Fibroblast of skin of right quadriceps (primary cell): ENCODE data around the gene TMEM89.

Source experiments
- DNase-seq: peaks from one replicate; pipeline ENCODE4 v3.0.0-alpha.2; 2013

TMEM89 gene, protein sequence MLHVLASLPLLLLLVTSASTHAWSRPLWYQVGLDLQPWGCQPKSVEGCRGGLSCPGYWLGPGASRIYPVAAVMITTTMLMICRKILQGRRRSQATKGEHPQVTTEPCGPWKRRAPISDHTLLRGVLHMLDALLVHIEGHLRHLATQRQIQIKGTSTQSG

DNA sequence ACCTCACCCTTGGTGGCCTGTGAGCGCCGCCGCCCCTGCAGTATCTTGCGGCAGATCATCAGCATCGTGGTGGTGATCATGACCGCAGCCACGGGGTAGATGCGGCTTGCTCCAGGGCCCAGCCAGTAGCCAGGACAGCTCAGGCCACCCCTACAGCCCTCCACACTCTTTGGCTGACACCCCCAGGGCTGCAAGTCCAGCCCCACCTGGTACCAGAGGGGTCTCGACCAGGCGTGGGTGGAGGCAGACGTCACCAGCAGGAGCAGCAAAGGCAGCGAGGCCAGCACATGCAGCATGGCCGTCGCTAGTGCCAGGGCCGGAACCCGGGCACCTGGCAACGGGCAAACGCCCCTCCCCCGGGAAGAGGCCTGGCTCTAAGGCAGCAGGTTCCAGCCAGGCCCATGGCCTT, at the start of gene TMEM89:
Gene TMEM89 (minus strand): TSS at position 309 of the 409 bp plus-strand sequence. CDS start 13 bp downstream, at position 296.
- no peak for DNase-seq

DNA sequence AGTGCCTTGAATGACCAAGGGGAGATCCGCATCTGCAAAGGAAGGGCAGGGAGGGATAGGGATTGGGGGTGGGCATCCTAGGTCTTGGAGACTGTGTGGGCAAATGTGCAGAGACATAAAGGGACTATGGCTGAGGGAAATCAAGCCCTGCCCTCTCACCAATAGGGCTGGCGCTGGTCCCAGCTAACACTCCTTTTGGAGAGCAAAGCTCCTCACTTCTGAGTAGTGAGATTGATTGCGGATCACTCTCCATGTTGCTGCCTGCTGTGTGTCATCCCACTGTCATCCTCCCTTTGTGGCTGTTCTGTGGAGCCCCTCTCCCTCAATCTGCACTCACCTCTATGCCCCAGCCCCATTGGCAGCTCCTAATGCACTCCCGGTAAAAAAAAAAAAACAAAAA, 43.4 kb upstream of the TMEM89 start:
- DNase-seq = no peak

DNA sequence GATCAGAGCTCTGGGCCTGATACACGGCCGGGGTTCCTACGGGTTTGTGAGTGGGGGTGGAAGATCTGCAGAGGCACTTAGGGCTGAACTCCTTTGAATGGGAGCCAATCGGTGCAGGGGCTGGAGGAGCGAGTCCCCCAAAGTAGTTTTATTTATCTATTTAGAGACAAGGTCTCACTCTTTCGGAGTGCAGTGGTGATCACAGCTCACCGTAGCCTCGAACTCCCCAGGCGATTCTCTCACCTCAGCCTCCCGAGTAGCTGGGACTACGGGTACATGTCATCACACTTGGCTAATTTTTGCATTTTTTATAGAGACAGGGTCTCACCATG, 42.7 kb upstream of the TMEM89 start:
- DNase-seq = no peak

DNA sequence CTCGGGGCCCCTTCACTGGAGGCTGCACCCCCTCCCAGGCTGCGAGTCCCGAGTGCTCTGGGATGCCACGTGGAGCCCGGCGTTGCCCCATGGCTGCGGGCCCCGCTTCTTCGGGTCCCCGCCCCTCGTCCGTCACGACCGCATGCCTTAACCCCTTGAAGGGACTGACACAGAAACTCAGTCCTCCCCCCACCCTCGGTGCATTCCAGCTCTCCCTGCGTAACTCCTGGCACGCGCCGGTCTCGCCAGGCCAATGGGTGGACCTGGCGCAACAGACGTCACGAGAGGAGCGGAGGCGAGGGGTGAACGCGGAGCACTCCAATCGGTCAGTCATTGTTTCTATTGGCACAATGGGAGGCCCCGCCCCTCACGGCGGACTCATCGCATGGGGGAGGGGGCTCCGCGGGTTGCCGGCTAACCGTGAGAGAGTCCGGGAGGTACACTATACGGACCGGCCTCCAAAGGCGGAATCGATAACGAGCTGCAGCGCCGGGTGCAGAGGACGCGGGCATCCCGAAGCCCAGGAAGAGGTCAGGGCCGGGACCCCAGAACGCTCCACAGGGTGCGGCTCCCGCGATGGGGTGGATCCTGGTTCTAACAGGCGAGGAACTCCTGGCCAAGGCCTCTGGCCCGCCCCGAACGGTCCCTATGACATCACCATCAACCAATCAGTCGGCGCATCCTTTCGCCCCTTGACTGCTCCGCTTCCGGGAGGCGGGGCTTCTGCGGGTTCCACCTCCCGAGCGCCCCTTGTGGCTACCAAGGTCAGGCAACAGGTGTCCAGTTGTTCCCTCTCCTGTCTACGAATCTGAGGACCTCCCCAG, 42.1 kb upstream of the TMEM89 start:
- DNase-seq = peak; percentile 94

DNA sequence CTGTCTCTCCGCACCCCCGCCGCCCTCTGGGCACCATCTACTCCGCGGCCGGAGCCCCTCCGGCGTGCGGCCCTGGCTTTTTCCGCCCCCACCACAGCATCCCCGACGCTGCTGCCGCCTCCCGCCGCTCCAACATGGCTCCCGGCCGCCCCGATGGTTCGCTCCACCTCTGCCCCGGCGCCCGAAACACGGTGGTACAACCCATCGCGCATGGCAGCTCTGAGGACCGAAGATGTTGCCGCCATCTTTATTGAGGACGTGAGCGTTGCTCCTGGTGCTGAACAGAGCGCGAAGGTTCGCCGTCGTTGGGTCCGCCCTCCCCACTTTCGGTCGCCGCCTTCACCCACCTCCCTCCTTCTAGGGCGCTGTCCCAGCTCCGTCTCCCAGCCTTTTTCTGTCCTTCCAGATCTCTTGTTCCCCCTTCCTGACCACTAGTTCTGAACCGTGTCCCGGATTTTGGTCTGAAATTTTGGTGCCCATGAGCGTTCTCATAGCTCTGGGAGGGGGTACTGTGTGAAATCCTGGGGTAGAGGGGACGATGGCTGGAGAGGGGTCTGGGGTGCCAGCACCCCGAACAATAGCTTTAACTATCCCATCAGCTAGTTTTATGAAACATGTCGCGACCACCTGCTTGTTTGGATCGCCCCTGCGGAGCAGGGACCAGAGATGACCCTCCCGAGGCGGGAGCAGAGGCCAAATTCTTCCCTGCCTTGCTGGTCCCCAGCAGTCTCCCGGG, 41.4 kb upstream of the TMEM89 start, which contains the start of gene CELSR3:
Gene CELSR3 (minus strand): TSS at position 134 of the 736 bp plus-strand sequence. CDS start 252 bp downstream, outside the sequence.
- DNase-seq = peak; percentile 87

DNA sequence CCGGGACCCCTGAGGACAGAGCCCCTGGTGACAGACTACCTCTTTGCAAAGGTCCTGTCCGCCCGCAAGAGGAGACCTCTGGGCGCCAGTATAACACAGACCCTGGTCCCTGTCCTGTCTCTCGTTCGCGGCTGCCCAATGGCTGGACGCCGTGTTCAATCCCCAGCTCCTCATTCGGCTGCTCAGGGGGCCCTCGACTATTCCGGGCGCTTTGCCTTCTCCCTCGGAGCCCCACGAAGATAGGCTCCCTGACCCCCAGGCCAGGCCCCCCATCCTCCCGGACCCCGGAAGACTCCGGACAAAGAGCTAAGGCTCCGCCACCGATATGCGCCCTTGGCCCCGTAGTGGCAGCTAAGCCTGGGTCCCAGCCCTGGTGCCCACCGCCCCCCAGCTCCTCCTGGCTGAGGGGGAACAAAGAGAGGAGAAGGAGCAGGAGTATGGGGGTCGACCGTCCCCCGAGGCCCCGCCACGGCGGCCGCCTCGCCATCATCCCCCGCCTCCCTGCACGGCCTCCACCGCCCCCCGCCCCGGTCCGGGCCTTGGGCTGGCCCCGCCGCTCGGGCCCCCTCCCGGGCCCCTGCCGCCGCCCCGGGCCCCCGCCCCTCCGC, 40.7 kb upstream of the TMEM89 start:
- no peak for DNase-seq

DNA sequence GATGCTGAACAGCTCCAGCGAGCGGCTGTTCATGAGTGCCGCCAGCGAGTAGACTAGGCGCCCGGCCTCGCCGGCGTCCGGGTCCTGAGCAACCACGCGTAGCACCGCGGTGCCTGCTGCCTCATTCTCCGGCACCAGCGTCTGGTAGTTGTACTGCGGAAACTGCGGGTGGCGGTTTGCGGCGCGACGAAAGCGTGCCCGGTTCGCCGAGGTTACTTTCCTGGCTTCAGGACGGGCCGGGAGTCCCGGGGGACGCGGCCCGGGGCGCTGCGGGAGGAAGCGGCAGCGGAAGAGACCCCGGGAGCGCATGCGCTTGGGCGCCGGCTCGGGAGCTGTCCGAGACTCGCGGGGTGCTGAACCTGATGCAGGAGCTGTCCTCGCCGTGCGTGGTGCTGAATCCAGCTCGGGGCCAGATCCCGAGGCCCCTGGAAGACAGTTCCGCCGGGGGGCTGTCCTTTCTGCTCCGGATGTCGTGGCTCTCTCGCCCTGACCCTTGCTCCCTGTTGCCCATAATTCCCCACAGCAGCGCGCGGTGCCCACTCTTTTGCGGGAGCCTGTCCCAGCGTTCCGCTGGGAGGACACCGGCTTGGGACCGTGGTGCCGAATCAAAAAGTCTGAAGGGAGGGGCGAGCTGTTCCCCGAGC, 40.1 kb upstream of the TMEM89 start:
- DNase-seq = peak; percentile 29

DNA sequence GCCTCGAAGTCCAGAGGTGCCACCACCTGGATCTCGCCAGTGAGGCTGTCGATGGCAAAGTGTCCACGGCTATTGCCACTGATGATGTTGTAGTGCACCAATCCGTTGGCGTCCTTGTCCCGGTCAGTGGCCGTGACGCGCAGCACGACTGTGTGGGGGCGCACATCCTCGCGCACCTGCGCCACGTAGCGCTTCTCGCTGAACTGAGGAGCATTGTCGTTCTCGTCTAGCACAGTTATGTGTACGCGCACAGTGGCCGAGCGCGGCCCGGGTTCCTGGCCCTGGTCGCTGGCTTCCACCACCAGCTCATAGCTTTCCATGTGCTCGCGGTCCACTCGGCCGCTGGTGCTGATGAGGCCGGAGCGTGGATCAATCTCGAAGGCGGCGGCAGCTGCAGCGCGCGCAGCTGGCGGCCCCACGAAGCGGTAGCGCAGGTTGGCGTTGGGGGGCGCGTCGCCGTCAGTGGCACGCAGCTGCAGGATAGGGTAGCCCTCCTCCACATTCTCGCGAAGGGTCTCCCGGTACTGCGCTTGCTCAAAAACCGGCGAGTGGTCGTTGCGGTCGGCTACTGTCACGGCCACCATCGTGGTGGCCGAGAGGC, 39.3 kb upstream of the TMEM89 start:
- DNase-seq = no peak

DNA sequence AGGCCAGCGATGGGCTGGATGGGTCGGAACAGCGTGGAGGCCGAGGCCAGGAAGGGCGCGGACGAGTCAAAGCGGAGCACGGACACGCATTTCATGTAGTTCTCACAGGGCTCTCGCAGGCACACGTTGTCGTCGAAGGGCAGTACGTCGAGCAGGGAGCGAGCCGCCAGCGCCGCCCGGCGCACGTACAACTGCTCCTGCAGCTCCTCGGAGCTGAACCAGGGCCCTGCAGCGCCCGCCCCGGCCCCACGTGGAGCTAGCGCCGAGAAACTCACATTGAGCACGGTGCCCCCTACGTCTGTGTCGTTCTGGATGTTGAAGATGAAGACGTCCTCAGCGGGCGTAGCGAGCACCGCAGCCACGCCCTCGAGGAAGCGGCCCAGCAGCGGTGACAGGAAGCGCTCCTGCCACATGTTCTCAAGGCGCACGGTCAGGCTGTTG, 35.3 kb upstream of the TMEM89 start:
- no peak for DNase-seq

DNA sequence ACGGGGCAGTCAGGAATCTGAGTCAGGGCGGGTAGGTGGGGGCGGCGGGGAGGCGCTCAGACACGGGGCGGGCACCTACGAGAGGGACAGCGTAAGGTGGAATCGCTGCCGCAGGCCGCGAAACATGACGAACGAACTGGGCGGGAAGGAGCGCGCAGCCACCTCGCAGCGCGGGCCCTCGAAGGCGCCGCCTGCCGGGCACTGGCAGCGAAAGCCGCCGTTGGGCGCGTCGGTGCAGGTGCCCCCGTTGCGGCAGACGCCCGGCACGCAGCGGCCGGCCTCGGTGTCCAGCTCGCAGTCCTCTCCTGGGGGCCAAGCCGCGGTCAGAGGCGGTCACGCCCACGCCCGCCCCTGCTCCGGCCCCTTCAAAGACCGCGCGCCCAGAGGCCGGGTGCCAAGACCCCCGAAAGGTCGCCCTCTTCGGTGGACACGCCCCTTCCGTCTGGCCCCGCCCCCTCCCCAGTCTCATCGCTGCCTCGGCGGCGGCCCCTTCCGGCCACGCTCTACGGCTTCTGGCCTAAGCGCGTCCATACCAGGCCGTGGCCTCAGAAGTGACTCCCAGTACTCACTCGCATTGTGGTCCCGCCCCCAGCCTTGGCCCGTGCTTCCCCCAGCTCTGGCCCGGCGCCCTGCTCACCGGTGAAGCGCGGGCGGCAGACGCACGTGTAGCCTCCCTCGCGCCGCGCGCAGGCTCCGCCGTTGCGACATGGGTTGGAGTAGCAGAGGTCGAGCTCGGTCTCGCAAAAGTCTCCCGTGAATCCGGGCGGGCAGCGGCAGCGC, 34.7 kb upstream of the TMEM89 start:
- DNase-seq = peak; percentile 52

DNA sequence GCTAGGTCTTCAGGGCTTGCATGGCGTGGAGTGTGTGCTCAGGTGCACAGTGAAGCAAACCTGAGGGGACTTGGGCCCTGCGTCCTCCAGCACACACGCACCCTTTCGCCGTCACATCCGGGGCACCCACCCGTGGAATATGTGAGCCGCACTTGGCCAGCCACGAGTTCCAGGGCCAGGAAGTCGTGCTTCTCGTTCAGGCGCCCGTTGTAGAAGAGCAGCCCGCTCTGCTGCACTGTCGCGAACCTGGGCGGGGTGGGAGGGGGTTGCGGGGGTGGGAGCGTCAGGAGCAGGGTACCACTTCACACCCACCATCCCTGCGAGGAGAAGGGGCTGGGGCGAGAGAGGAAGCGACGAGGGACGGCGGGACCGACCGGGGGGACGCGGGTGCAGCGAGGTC, 34.0 kb upstream of the TMEM89 start:
- DNase-seq = no peak

DNA sequence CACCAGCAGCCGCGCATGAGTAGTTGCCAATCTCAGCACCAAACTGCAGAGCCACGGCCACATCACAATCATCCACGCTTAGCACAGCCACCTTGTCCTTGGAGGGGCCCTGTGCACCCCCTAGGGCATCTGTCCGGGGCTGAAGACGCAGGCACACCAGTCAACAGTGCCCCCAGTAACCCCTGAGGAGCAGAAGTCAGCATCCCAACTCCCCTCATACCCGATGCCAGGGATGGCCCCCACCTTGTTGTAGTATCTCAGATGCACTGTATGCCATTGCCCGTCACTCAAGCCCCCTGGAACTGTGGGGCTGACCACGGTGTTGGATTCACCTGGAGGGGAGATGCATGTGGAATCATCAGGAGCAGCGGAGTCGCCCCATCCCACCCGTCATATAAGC, 33.5 kb upstream of the TMEM89 start:
- no peak for DNase-seq

DNA sequence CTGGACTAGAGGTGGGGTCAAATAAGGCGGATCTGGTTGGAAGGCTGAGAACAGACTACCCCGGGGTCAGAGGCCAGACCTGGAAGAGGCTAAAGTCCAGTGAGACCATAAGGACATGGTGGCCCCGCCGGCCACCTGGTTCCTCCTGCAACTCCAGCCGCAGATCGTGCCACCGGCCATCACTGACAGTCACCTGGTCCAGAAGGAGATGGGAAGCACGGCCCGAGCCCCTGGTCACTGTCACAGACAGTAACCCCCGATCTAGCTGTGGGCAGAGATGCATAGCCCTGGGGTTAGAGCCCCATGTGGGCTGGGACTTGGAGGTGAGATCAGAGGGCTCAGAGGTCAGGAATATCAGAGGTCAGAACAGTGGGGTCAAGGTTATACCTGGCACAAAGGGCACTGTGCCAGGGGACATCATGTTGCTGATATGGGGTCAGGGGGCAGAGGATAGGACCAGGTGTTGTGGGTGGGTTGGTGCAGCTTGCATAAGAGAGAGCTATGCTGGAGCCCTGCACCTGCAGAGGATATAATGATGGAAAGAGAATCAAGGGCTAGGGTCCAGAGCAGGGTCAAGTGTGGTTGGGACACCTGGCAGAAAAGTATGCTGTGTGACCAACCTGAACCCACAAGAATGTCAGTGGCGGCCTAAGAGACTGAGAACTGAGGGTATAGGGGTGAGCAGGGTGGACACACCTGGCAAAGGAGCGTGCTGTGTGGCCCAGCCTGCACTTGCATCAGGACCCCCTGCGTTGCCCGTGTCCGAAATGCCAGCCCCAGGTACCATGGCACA, 31.6 kb upstream of the TMEM89 start:
- no peak for DNase-seq

DNA sequence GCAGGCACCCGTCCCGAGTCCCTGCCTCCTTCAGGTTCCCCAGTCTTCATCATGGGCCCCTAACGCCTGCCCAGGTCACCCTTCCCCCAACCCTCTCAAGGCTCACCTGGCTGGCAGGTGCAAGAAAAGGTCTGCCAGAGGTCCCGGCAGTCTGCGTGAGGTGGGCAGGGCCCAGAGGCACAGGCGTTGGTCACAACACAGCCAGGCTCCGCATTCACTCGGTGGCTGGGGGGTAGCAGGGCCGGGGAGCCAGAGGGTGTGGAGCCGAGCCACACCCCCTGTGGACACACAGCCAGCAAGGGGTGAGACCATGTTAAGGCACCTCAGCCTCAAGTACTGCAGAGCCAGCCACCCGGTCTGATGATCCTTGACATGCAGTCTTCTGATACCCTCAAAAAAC, 30.2 kb upstream of the TMEM89 start:
- no peak for DNase-seq

DNA sequence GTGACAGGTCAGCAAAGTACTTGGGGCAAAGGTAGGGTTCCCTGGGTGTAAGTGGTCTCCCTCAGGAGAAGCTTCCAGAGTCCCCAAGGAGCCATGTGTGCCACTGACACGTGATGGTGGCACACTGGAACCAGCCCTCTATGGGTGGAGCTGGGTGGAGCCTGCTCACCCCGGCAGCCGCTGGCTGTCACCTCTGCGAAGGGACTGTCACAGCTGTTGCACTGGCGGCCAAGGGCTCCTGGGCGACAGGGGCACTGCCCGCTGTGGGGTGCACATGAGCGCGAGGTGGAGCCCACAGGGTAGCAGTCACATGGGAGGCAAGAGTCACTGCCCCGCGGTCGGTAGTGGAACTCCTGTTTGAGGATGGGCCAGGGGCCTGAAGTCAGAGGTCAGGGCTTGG, 29.2 kb upstream of the TMEM89 start:
- DNase-seq = no peak

DNA sequence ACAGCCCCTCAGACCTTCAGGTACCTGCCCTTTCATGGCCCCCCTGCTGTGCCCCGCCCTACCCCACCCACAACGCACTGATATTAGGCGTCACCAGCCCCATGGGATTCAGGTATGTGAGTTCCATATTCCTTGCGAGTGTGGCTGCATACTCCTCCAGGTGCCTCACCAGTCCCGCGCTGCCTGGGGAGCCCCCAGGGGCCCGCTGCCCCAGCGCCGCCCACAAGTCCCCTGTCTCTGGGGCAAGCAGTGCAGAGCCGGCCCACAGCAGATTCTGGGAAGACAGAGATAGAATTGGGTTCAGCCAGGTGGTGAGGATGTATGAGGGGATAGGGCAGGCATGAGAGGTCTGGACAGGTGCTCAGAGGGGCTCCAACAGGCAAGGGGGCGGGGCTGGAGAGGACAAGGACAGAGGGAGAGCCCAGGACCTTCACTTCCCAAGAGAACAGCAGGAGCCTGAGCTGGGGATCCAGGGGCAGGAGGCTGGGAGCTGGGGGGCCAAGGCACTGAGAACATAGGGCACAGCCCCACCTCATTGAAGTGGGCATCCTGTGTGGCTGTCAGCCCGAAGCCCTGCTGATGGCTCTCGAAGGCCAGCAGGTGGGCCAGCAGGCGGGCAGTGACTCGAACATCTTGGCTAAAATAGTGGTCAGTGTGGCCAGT, 26.8 kb upstream of the TMEM89 start:
- DNase-seq = no peak

DNA sequence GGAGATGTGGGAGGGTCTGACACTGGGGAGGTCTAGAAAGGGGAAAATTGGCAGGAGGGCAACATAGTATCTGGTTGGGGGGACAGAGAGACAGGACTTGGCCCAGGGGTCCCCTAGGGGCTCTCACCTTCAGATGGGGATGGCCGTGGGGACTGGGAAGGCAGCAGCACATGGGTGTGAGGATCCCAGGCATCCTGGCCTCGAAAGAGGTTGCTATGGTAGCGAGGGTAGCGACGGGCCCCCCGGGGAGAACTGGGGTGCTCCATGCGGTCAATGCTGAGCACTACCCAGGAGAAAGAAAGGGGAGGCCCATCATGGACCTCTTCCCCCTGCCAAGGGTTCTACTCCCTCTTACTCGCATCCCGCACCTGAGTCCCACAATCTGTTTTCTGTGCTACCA, 26.1 kb upstream of the TMEM89 start:
- no peak for DNase-seq

DNA sequence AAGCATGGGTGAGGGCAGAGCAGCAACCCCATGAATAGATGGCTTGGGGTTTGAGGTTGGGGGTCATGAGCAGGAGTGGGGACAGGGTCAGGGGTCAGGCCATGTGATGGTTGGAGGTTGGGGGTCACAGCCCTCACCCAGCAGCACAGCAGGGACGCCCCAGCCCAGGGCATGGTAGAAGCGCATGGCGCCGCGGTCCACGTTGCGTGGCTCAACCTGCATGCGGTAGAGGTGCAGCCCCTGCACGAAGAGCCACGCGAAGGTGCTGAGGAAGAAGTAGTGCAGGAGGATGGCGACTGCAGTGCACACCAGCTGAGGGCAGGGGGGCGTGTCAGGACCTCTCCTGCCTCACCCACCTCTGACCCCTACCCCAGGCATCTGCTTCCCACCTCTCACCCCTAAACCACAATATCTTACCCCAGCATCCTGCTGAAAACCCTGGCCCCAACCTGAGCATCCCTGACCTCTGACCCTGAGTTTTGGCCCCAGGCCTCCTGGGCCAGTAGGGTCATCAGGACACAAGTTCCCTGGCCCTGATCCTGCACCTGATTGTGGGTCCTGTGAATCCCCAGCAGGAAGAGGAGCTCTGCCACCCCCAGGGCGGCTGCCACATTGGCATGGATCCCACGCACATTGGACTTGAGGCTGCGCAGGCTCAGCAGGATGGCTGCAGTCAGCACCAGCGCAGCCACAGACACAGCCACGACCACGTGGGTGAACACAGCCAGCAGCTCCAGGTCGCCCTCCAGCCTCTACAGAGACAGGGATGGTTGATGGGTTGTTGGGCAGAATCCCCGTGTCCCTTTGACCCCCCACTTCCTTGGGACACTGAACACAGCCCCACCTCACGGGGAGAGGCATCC, 23.6 kb upstream of the TMEM89 start:
- DNase-seq = no peak

DNA sequence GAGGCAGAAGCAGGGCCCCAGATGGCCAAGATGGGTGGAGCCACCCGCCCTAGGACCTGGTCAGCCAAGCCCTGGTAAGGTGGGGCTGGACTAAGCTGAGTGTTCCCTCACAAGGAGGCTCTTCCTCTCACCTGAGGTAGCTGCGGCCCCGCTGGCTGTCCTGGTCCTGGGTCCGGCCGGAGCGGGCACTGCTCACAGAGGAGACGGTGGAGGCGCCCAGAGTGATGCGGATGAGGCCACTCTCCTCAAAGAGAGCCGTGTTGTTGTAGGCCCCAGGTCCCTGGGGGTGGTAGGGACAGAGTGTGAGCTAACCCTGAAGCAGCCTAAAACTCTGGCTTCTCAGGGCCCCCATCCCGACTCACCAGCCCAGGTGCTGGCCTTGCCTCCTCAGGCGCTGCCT, 21.0 kb upstream of the TMEM89 start:
- DNase-seq = no peak
